WI38 (cell line): ENCODE measurements around the gene C9orf50.

Source experiments
- H3K4me3 ChIP-seq: 2 replicates; pipeline ENCODE4 v1.5.1; 2011; ENCODE audit warnings: low read depth, mild to moderate bottlenecking, control low read depth, low read length
- CTCF ChIP-seq: IDR thresholded peaks from 2 replicates; pipeline ENCODE4 v1.5.1; 2012; ENCODE audit warnings: low read depth, mild to moderate bottlenecking, control low read depth, low read length

Gene C9orf50

GRCh38 chr9:129576546-129577543 is 44.1 kb downstream of the C9orf50 start:
- H3K4me3 ChIP-seq, result no peak overlapping the region
- TF ChIP-seq CTCF, result no peak

- no peak overlapping the region for H3K4me3 ChIP-seq
- no peak for TF ChIP-seq CTCF
Observed at GRCh38 chr9:129575818-129576217, 45.1 kb downstream of the C9orf50 start.

GRCh38 chr9:129574911-129575585 is 45.9 kb downstream of the C9orf50 start:
- TF ChIP-seq CTCF, result no peak

GRCh38 chr9:129573977-129574376 is 46.9 kb downstream of the C9orf50 start:
- TF ChIP-seq CTCF, result no peak
- H3K4me3 ChIP-seq, result no peak overlapping the region

More at GRCh38 chr9:129574911-129575585, 45.9 kb downstream of the C9orf50 start:
- H3K4me3 ChIP-seq, result 0 out of 2 replicates have a peak overlapping the region, but pooled peaks have one; percentile 8

- no peak for TF ChIP-seq CTCF
- H3K4me3 ChIP-seq, result no peak overlapping the region
Observed at GRCh38 chr9:129572517-129572916, 48.4 kb downstream of the C9orf50 start.

GRCh38 chr9:129572052-129572425 is 48.9 kb downstream of the C9orf50 start:
- no peak for TF ChIP-seq CTCF

More at GRCh38 chr9:129572052-129572425, 48.9 kb downstream of the C9orf50 start:
- no peak overlapping the region for H3K4me3 ChIP-seq
